Mesothelial cell of epicardium (in vitro differentiated cells): ENCODE data around the gene SRRD. TPM values are rescaled to one million over a fixed set of nuclear protein-coding genes. Genes with fewer than 3 reads are reported as not detected.
"Not testable (repeated sequence)": the region's sequence is repeated elsewhere in the genome, so short reads cannot be mapped to it uniquely, and the experiment has no call there.

Experiments used
- DNase-seq, 2 experiments: peaks; one replicate each; pipeline ENCODE4 v3.0.0; 2021; ENCODE audit warnings: low spot score in 2 of 2; ENCODE audit not compliant: unreplicated experiment in 2 of 2
- H3K27ac Mint-ChIP-seq: 2 replicates; pipeline ENCODE4 v1.8.0; 2021; ENCODE audit warnings: mixed read lengths
- H3K27me3 Mint-ChIP-seq: 2 replicates; pipeline ENCODE4 v1.8.0; 2021; ENCODE audit warnings: low read depth, mixed read lengths
- H3K36me3 Mint-ChIP-seq: 2 replicates; pipeline ENCODE4 v1.8.0; 2021; ENCODE audit warnings: mixed read lengths
- H3K4me1 Mint-ChIP-seq: 2 replicates; pipeline ENCODE4 v1.8.0; 2021; ENCODE audit warnings: mixed read lengths
- H3K4me3 Mint-ChIP-seq: 2 replicates; pipeline ENCODE4 v1.8.0; 2021; ENCODE audit warnings: mild to moderate bottlenecking, moderate library complexity, mixed read lengths
- H3K9me3 Mint-ChIP-seq: 2 replicates; pipeline ENCODE4 v1.8.0; 2021; ENCODE audit warnings: mixed read lengths
- CTCF ChIP-seq: fragments of 200-600 bp; sonication (generic); IDR thresholded peaks from one replicate; pipeline ENCODE4 v1.5.0; 2021; ENCODE audit warnings: antibody characterized with exemption; ENCODE audit not compliant: unreplicated experiment
- total RNA-seq: library from RNA; stranded (reverse); gene quantifications from 3 replicates; pipeline ENCODE4 v1.2.1, GENCODE V29; 2021

Gene SRRD
- total RNA-seq = 23.5 to 25.2 TPM (median 24.1 TPM) in 3 replicates

- H3K27me3 Mint-ChIP-seq = no peaks in the 10 kb centered on the region
- no peaks in the 10 kb centered on the region for H3K9me3 Mint-ChIP-seq
- H3K36me3 Mint-ChIP-seq = peaks cover 7% of the 10 kb centered on the region
- TF ChIP-seq CTCF = no peak
- H3K27ac Mint-ChIP-seq = peak within 1 kb of the TSS; percentile 99
- H3K4me1 Mint-ChIP-seq = peaks cover 55% of the 10 kb centered on the region
- peak; percentile 92 to 94 for DNase-seq
- peak within 1 kb of the TSS; percentile 83 for H3K4me3 Mint-ChIP-seq
Measured at GRCh38 chr22:26483439-26484359, at the start of gene SRRD, which contains the start of gene HPS4. Gene SRRD (plus strand): TSS chr22:26483877. CDS start chr22:26483891, 14 bp downstream. Gene HPS4 (minus strand): TSS chr22:26483783. CDS start chr22:26481762, 2,021 bp downstream.

- TF ChIP-seq CTCF = no peak
- DNase-seq = no peak
- Mint-ChIP-seq H3K27me3 (peaks cover 12% of the 10 kb centered on the region), H3K4me1 (no peaks in the 10 kb centered on the region), H3K9me3 (no peaks in the 10 kb centered on the region), H3K36me3 (no peaks in the 10 kb centered on the region), H3K4me3 (no peak overlapping the region), H3K27ac (no peak overlapping the region)
Measured at GRCh38 chr22:26435327-26436093, 48.2 kb upstream of the SRRD start.

DNA sequence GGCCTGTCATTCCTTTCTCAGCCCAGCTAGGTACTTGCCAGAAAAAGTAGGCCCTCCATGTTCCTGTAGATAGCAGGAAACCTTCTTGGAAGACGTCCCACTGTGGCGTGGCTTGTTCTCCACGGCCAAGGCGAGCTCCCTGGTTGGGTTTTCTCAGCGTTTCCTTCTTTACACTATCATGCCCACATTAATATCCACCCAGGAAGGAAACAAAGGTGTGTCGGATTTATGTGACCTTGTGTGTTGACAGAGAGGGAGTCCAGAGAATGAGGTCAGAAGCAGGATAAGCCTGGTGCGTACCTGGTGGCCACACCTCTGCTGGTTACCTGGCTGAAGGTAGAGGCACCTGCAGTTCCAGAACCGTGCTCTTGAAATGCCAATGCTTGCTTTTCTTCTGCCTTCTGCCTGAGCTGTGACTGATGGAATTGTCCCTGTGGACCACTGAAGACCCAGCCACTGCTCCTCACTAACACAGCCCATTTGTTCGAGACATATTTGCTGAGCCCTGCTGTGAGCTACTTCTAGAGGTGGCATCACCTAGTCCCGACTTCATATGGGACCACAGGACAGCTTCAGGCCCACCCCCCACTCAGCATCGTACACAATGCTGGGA is 46.7 kb upstream of the SRRD start:
- Mint-ChIP-seq H3K27me3 (no peaks in the 10 kb centered on the region), H3K4me1 (no peaks in the 10 kb centered on the region), H3K36me3 (no peaks in the 10 kb centered on the region), H3K27ac (no peak overlapping the region), H3K4me3 (no peak overlapping the region), H3K9me3 (no peaks in the 10 kb centered on the region)
- DNase-seq = no peak
- TF ChIP-seq CTCF = no peak

- H3K9me3 Mint-ChIP-seq = no peaks in the 10 kb centered on the region
- TF ChIP-seq CTCF = no peak
- no peak overlapping the region for H3K27ac Mint-ChIP-seq
- DNase-seq = no peak
- H3K27me3 Mint-ChIP-seq = no peaks in the 10 kb centered on the region
- H3K4me1 Mint-ChIP-seq = no peaks in the 10 kb centered on the region
- no peaks in the 10 kb centered on the region for H3K36me3 Mint-ChIP-seq
- no peak overlapping the region for H3K4me3 Mint-ChIP-seq
Measured at GRCh38 chr22:26437694-26438392, 45.8 kb upstream of the SRRD start.

DNA sequence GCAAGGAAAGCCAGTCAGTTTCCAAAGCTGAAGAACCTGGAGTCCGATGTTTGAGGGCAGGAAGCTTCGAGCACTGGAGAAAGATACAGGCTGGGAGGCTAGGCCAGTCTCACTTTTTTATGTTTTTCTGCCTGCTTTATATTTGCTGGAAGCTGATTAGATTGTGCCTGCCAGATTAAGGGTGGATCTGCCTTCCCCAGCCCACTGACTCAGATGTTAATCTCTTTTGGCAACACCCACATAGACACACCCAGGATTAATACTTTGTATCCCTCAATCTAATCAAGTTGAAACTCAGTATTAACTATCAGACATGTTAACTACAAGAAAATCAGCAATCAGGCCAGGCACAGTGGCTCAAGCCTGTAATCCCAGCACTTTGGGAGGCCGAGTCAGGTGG is 44.9 kb upstream of the SRRD start:
- H3K27me3 Mint-ChIP-seq, H3K36me3 Mint-ChIP-seq, H3K27ac Mint-ChIP-seq, DNase-seq, H3K9me3 Mint-ChIP-seq, H3K4me3 Mint-ChIP-seq, H3K4me1 Mint-ChIP-seq: not testable (repeated sequence)
